Astrocyte of the cerebellum (primary cell): ENCODE measurements around the gene UBE3C.

Experiments
- DNase-seq: peaks from one replicate; pipeline ENCODE4 v3.0.0-alpha.2; 2011; ENCODE audit warnings: low read depth
- H3K4me3 ChIP-seq: 2 replicates; pipeline ENCODE4 v1.5.1; 2011; ENCODE audit warnings: mild to moderate bottlenecking, low read depth, low read length, moderate library complexity
- in situ Hi-C: cut with HindIII; loops from 2 replicates; pipeline ENCODE4 v1.10.0; 2017; ENCODE audit warnings: low sequenced_read_pairs
- TF ChIP-seq, protein P1 (sequence below): IDR thresholded peaks from 2 replicates; pipeline ENCODE4 v1.5.1; 2012; ENCODE audit warnings: low read length, low read depth, moderate library complexity, mild to moderate bottlenecking; ENCODE audit errors: missing control alignments

Gene UBE3C

DNA sequence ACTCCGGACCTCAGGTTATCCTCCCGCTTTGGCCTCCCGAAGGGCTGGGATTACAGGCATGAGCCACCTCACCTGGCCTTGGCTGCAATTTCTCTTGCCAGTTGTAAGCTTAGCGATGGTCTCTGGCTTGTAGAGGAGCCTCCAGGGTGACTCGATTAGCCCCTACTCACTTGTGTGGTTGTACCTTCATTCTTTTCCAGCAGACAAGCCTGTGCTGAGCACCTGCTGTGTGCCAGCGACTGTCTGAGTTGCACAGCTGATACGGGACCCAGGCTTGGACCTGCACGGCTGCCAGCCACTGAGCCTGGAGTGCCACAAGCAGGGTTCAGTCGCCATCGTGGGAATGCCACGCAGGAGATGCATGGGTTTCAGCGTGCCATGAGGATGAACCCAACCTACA lies 156.0 kb downstream of the UBE3C start:
- no peak for DNase-seq
- TF ChIP-seq, protein P1, sequence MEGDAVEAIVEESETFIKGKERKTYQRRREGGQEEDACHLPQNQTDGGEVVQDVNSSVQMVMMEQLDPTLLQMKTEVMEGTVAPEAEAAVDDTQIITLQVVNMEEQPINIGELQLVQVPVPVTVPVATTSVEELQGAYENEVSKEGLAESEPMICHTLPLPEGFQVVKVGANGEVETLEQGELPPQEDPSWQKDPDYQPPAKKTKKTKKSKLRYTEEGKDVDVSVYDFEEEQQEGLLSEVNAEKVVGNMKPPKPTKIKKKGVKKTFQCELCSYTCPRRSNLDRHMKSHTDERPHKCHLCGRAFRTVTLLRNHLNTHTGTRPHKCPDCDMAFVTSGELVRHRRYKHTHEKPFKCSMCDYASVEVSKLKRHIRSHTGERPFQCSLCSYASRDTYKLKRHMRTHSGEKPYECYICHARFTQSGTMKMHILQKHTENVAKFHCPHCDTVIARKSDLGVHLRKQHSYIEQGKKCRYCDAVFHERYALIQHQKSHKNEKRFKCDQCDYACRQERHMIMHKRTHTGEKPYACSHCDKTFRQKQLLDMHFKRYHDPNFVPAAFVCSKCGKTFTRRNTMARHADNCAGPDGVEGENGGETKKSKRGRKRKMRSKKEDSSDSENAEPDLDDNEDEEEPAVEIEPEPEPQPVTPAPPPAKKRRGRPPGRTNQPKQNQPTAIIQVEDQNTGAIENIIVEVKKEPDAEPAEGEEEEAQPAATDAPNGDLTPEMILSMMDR, result no peak
- in situ Hi-C loops, result no loop called here

DNA sequence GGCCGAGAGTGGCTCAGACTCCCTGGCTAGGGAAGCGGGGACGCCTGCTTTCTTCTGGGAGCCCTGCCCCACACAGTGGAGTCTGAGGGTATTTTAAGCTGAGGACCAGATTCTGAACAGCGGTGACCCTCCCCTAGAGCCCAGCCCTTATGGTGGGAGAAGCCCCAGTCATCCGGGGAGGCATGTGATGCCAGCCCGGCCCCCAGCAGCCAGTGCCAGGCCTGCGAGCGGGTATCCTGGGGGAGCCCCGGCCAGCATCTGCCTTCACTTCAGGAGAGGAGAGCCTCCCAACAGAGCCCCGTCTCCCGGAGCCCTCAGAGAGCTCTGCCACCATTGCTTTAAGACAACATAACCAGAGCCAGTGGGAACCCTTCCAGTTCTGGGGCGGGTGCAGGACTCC lies 156.6 kb downstream of the UBE3C start:
- DNase-seq, result no peak
- in situ Hi-C loops, result no loop called here
- TF ChIP-seq, protein P1, result no peak
- H3K4me3 ChIP-seq, result no peak overlapping the region

More for the DNA sequence above, 156.0 kb downstream of the UBE3C start:
- H3K4me3 ChIP-seq, result no peak overlapping the region

DNA sequence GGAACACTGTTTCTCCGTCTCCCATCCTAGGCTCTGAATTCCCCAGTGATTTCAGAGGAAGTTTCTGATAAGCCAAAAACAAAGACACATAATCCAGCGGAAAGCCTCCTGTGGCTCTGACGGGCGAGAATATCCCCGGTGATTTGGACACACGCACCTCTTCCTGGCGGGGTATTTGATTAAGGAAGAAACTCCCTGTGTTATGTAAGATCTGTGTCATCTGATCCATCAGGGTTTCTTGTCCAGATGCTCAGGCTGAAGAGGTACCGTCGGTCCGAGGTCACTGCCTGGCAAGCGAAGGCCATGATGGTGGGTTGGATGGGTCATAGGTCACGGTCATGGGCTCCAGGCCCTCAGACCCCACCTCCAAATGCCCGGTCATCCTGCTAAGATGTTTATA lies 158.5 kb downstream of the UBE3C start:
- in situ Hi-C loops, result no loop called here
- no peak for DNase-seq
- no peak overlapping the region for H3K4me3 ChIP-seq
- TF ChIP-seq, protein P1, result no peak

DNA sequence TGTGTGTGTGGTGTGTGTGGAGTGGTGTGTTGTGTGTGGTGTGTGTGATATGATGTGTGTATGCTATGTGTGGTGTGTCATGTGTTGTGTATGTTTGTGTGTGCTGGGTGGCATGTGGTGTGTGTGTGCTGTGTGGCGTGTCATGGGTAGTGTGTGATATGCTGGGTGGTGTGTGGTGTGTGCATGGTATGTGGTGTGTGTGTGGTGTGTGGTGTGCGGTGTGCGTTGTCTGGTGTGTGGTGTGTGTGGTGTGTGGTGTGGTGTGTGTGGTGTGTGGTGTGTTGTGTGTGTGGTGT lies 160.5 kb downstream of the UBE3C start:
- TF ChIP-seq, protein P1, result no peak
- in situ Hi-C loops, result no loop called here
- no peak for DNase-seq
- no peak overlapping the region for H3K4me3 ChIP-seq

DNA sequence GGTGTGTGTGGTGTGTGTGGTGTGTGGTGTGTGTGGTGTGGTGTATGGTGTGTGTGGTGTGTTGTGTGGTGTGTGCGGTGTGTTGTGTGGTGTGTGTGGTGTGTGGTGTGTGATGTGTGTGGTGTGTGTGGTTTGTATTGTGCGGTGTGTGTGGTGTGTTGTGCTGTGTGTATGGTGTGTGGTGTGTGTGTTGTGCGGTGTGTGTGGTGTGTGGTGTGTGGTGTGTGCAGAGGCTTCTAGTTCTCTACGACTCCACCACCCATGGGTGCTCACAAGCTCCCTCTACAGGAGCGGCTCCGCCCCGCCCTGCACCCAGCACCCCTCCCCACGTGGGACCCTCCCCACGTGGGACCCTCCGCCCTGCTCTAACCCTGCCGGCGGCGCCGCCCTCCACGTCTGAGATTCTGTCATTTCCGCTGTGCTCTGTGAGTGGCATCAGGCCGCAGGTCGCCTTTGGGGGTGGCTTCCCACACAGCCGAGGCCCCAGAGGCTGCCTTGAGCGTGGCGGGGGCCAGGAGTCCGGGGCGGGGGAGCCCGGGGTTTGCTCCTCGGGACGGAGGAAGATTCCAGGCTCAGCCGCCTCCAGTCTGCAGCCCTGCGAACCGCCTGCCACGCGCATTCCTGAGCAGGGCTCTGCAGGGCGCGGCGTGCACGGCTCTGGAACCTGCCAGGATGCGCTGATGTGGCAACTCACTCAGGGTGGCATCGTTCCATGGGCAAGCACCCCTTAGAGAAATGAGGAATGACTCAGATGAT lies 161.1 kb downstream of the UBE3C start:
- no peak for DNase-seq
- TF ChIP-seq, protein P1, result no peak
- no peak overlapping the region for H3K4me3 ChIP-seq
- in situ Hi-C loops, result no loop called here

DNA sequence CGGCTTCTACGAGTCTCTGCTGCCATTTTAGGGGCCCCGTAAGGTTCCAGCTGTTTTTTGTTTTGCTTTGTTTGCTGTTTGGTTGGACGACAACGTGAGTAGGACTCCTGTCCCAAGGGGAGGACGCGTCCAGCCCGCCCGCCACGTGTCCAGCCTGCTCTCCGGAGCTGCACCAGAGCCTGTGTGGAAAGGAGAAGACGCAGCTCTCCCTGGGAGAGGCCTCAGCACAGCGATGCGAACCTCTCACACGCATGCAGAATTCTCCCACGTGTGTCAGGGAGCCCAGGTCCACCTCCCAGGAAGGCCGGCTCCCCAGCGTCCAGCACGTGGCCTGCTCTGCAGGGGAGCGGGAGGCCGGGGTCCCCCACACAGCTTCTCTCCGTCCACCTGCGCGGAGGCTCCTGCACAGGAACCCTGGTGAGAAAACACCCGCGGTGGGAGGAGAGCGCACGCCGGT lies 161.7 kb downstream of the UBE3C start:
- no peak for DNase-seq
- H3K4me3 ChIP-seq, result no peak overlapping the region
- TF ChIP-seq, protein P1, result no peak
- in situ Hi-C loops, result no loop called here

DNA sequence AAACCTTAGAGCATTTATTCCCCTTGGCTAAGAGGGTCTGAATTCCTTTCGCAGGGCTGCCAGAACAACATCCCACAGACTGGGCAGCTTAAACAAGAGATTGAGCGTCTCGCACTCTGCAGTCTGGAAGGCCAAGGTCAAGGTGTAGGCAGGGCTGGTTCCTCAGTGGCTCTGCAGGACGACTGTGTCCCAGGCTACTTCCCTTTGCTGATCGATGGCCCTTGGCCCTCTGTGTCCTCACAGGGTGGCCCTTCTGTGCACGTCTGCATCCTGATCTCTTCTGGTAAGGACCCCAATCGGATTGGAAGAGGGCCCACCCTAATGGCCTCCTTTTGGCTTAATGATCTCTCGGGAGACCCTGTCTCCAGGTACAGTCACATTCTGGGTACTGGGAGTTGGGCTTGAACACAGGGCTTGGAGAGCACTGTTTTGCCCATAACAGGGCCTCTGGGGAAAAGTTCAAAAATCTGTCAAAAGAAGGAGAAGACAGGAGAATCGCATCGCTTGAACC lies 162.9 kb downstream of the UBE3C start:
- DNase-seq, result no peak
- in situ Hi-C loops, result no loop called here
- H3K4me3 ChIP-seq, result no peak overlapping the region
- TF ChIP-seq, protein P1, result no peak
